ENCODE results near the gene NUAK2.

Gene NUAK2

GRCh38 chr1:205346956-205347574, 25.5 kb upstream of the NUAK2 start:
- peak; percentile 32 for DNase-seq (ENCODE audit: low spot score)

- no peak for DNase-seq (ENCODE audit: low spot score)
These were observed 24.2 kb upstream of the NUAK2 start for GRCh38 chr1:205345761-205346160.

GRCh38 chr1:205344066-205344928, 22.8 kb upstream of the NUAK2 start:
- DNase-seq (ENCODE audit: low spot score) = peak; percentile 84

- DNase-seq (ENCODE audit: low spot score) = peak; percentile 71
These were observed 22.0 kb upstream of the NUAK2 start for GRCh38 chr1:205343431-205344065.

- no peak for DNase-seq (ENCODE audit: low spot score)
These were observed 21.4 kb upstream of the NUAK2 start for GRCh38 chr1:205342986-205343385.

- DNase-seq (ENCODE audit: low spot score) = peak; percentile 79
These were observed 19.1 kb upstream of the NUAK2 start for GRCh38 chr1:205340676-205341075.

GRCh38 chr1:205339717-205340116, 18.2 kb upstream of the NUAK2 start:
- no peak for DNase-seq (ENCODE audit: low spot score)

GRCh38 chr1:205339197-205339702, 17.7 kb upstream of the NUAK2 start:
- no peak for DNase-seq (ENCODE audit: low spot score)

- no peak for DNase-seq (ENCODE audit: low spot score)
These were observed 16.5 kb upstream of the NUAK2 start for GRCh38 chr1:205338011-205338410.

- no peak for DNase-seq (ENCODE audit: low spot score)
These were observed 15.9 kb upstream of the NUAK2 start for GRCh38 chr1:205337481-205337880.

- DNase-seq (ENCODE audit: low spot score) = peak; percentile 93
These were observed 14.1 kb upstream of the NUAK2 start for GRCh38 chr1:205335692-205336091.

GRCh38 chr1:205332015-205332791, 10.7 kb upstream of the NUAK2 start:
- no peak for DNase-seq (ENCODE audit: low spot score)

- DNase-seq (ENCODE audit: low spot score) = no peak
These were observed 8.6 kb upstream of the NUAK2 start for GRCh38 chr1:205330150-205330549.

GRCh38 chr1:205329719-205330118, 8.2 kb upstream of the NUAK2 start:
- DNase-seq (ENCODE audit: low spot score) = no peak

- DNase-seq (ENCODE audit: low spot score) = no peak
These were observed 6.9 kb upstream of the NUAK2 start for GRCh38 chr1:205328476-205328875.

- no peak for DNase-seq (ENCODE audit: low spot score)
These were observed 5.4 kb upstream of the NUAK2 start for GRCh38 chr1:205326812-205327466.

- peak; percentile 79 for DNase-seq (ENCODE audit: low spot score)
These were observed 3.9 kb upstream of the NUAK2 start for GRCh38 chr1:205325334-205325884.

- DNase-seq (ENCODE audit: low spot score) = peak; percentile 22
These were observed 3.2 kb upstream of the NUAK2 start for GRCh38 chr1:205324781-205325180.

- DNase-seq (ENCODE audit: low spot score) = no peak
These were observed 2.2 kb upstream of the NUAK2 start for GRCh38 chr1:205323794-205324193.

- DNase-seq (ENCODE audit: low spot score) = no peak
These were observed 376 bp upstream of the NUAK2 start for GRCh38 chr1:205321959-205322283.

Data from hematopoietic multipotent progenitor cell treated with erythropoietin and hydrocortisone succinate and interleukin-3 and kit ligand, for 17 days (in vitro differentiated cells).